Measurements from ENCODE around the gene TUBA1C. TPM values are rescaled to one million over a fixed set of nuclear protein-coding genes. Genes with fewer than 3 reads are reported as not detected.

Gene TUBA1C
- total and polyA plus RNA-seq, 10 of the 15 experiments (the other 5 are each of a cell fraction or from before 2014, with no cell fraction given): 285 to 1,003 (median 441) TPM

GRCh38 chr12:49322367-49322707 is 57.5 kb downstream of the TUBA1C start:
- CTCF ChIA-PET: interaction anchor here (0.8 to 5.5 kb wide), 15 partner anchors 10 to 469 kb away, joined by 3 to 37 read pairs (median 6); partner anchors contain the start of genes DNAJC22 and PRPH
- no peaks in the 10 kb centered on the region for H4K20me1 ChIP-seq (ENCODE audit: control insufficient read depth, insufficient read depth)
- H3K79me2 ChIP-seq (ENCODE audit: control insufficient read depth, insufficient read depth, low read length): peaks cover 10% of the 10 kb centered on the region
- ATAC-seq (no peak; the same call in 2 of the 3 replicates), FAIRE-seq (peak; percentile 27), DNase-seq (ENCODE audit: low read depth, low spot score) (no peak)
- 62% methylated on average over 12 of the region's 12 CpGs for WGBS (ENCODE audit: insufficient coverage, insufficient replicate concordance, low lambda C conversion rate, missing lambda C conversion rate)
- peak overlapping the region; percentile 81 for H3K4me2 ChIP-seq (ENCODE audit: control insufficient read depth, insufficient read depth)
- H3K4me1 ChIP-seq (ENCODE audit: control insufficient read depth, insufficient read depth, low read length): peaks cover 9% of the 10 kb centered on the region
- H2AFZ ChIP-seq (ENCODE audit: control insufficient read depth, low read depth, low read length): peak overlapping the region; percentile 65
- H3K4me3 ChIP-seq: peak overlapping the region; percentile 68
- H3K27me3 ChIP-seq (replicated peaks in 1 of 2; ENCODE audit: control insufficient read depth in 2 of 2, insufficient read depth in 2 of 2, low read length in 1 of 2): no peaks in the 10 kb centered on the region
- peak overlapping the region; percentile 60 for H3K9ac ChIP-seq (ENCODE audit: control insufficient read depth, insufficient read depth, low read length)
- intact Hi-C loops (cut with micrococcal nuclease; ENCODE audit: unreplicated experiment): no loop called here
- POLR2A ChIA-PET: interaction anchor here (1.0 to 1.8 kb wide), 7 partner anchors 9 to 341 kb away, joined by 3 to 10 read pairs (median 5); partner anchors contain the start of genes PRPH, SPATS2 and TUBA1B
- H3K9me3 ChIP-seq (replicated peaks; ENCODE audit: control insufficient read depth, insufficient read depth, low read length): no peaks in the 10 kb centered on the region
- SMC1A ChIA-PET (ENCODE audit: uncharacterized antibody, unreplicated experiment): interaction anchor here (0.6 to 2.0 kb wide), 7 partner anchors 9 to 79 kb away, joined by 3 to 10 read pairs (median 4); partner anchors contain the start of gene DNAJC22
- BruUV-seq (replicated peaks): TSS peak; percentile 96
- TF ChIP-seq MLLT1 (IDR thresholded peaks at IDR 0.05) (0 out of 2 replicates have a peak, but pooled peaks have one; percentile 61), YY1 (IDR thresholded peaks at IDR 0.05; ENCODE audit: low read depth, low read length) (0 out of 2 replicates have a peak, but pooled peaks have one; percentile 25), NKRF (conservative IDR thresholded peaks at IDR 0.05) (0 out of 2 replicates have a peak, but pooled peaks have one; percentile 13), IKZF2 (IDR thresholded peaks at IDR 0.05) (no peak)
- in situ Hi-C loops (cut with MboI): no loop called here
- peak overlapping the region; percentile 73 for H3K27ac ChIP-seq (ENCODE audit: control insufficient read depth, insufficient read depth)
- H3K36me3 ChIP-seq (ENCODE audit: control insufficient read depth in 2 of 2, insufficient read depth in 2 of 2, low read length in 1 of 2): peaks cover 2% of the 10 kb centered on the region in 2 experiments; a peak in 3 of 4 replicates
- RAD21 ChIA-PET (ENCODE audit: unreplicated experiment): interaction anchor here (0.7 to 2.2 kb wide), 11 partner anchors 10 to 419 kb away, joined by 3 to 15 read pairs (median 3); partner anchors contain the start of gene TMBIM6

All from GM12878 (cell line).